ENCODE results near the gene TTYH1. TPM values are rescaled to one million over a fixed set of nuclear protein-coding genes. Genes with fewer than 3 reads are reported as not detected.
A peak's percentile ranks its signal among the peaks of the same experiment; 100 is the strongest.

Gene TTYH1
- total and polyA plus RNA-seq, 2 donors (not counting 3 experiments of a cell fraction or from before 2014, with no cell fraction given): not detected

- CTCF ChIA-PET: interaction anchor here (4.0 kb wide), 1 partner anchor 194 kb away, joined by 42 read pairs; no protein-coding TSS in a partner anchor
- Histone ChIP-seq H3K9me1 (replicated peaks; ENCODE audit: control insufficient read depth, extremely low read depth, insufficient read depth, low read length) (no peaks in the 10 kb centered on the region), H3K36me3 (ENCODE audit: control insufficient read depth in 2 of 2, extremely low read depth in 1 of 2, insufficient read depth in 2 of 2, low read length in 2 of 2) (no peaks in the 10 kb centered on the region), H2AFZ (ENCODE audit: low read depth, low read length) (no peak overlapping the region), H3K79me2 (ENCODE audit: control insufficient read depth, insufficient read depth, low read length) (no peaks in the 10 kb centered on the region), H3K9me3 (replicated peaks; ENCODE audit: control insufficient read depth, insufficient read depth, low read length) (no peaks in the 10 kb centered on the region), H3K4me2 (ENCODE audit: insufficient read depth, low read length) (no peak overlapping the region), H3K4me1 (ENCODE audit: control insufficient read depth, extremely low read depth, insufficient read depth, low read length) (no peaks in the 10 kb centered on the region), H3K27me3 (ENCODE audit: control insufficient read depth in 2 of 2, insufficient read depth in 2 of 2, low read length in 2 of 2) (no peaks in the 10 kb centered on the region), H4K20me1 (replicated peaks; ENCODE audit: control insufficient read depth, extremely low read depth, insufficient read depth, low read length) (no peaks in the 10 kb centered on the region), H3K9ac (replicated peaks; ENCODE audit: extremely low read depth, insufficient read depth, low read length) (no peak overlapping the region), H3K4me3 (replicated peaks in 1 of 3; ENCODE audit: insufficient read depth in 1 of 3, low read depth in 1 of 3, low read length in 3 of 3) (no peak overlapping the region), H3K27ac (ENCODE audit: insufficient read depth, low read depth, low read length) (no peak overlapping the region)
- dilution Hi-C loops (cut with MboI; ENCODE audit: extremely low pct_ligation_motif_present, low sequenced_read_pairs) (no loop called here), intact Hi-C loops (cut with micrococcal nuclease) (loop anchor here (2.0 kb wide), 1 partner anchor 441 kb away; no protein-coding TSS in a partner anchor)
- POLR2A ChIA-PET: no interaction called here
- DNase-seq (ENCODE audit: low read depth, low spot score) (no peak), FAIRE-seq (no peak)
- TF ChIP-seq POLR2A (IDR thresholded peaks at IDR 0.05; ENCODE audit: low read depth, low read length) (no peak), GATA2 (IDR thresholded peaks at IDR 0.05; ENCODE audit: insufficient read depth, insufficient read length, low read depth, low read length) (no peak), MYC (IDR thresholded peaks at IDR 0.05; ENCODE audit: low read depth, low read length) (no peak), CTCF (IDR thresholded peaks at IDR 0.05; ENCODE audit: extremely low read depth in 1 of 2, insufficient read depth in 1 of 2, low read depth in 1 of 2, low read length in 2 of 2) (no peak)
- no TSS peak for BruUV-seq (replicated peaks)
Measured at GRCh38 chr19:54480051-54480450, 64.8 kb downstream of the TTYH1 start.

- Histone ChIP-seq H3K9ac (replicated peaks; ENCODE audit: extremely low read depth, insufficient read depth, low read length) (no peak overlapping the region), H3K4me2 (ENCODE audit: insufficient read depth, low read length) (no peak overlapping the region), H3K27ac (ENCODE audit: insufficient read depth, low read depth, low read length) (no peak overlapping the region), H3K4me3 (replicated peaks in 1 of 3; ENCODE audit: insufficient read depth in 1 of 3, low read depth in 1 of 3, low read length in 3 of 3) (no peak overlapping the region), H3K9me1 (replicated peaks; ENCODE audit: control insufficient read depth, extremely low read depth, insufficient read depth, low read length) (no peaks in the 10 kb centered on the region), H4K20me1 (replicated peaks; ENCODE audit: control insufficient read depth, extremely low read depth, insufficient read depth, low read length) (no peaks in the 10 kb centered on the region), H2AFZ (ENCODE audit: low read depth, low read length) (peak overlapping the region; percentile 44), H3K79me2 (ENCODE audit: control insufficient read depth, insufficient read depth, low read length) (no peaks in the 10 kb centered on the region), H3K4me1 (ENCODE audit: control insufficient read depth, extremely low read depth, insufficient read depth, low read length) (no peaks in the 10 kb centered on the region), H3K27me3 (ENCODE audit: control insufficient read depth in 2 of 2, insufficient read depth in 2 of 2, low read length in 2 of 2) (no peaks in the 10 kb centered on the region), H3K36me3 (ENCODE audit: control insufficient read depth in 2 of 2, extremely low read depth in 1 of 2, insufficient read depth in 2 of 2, low read length in 2 of 2) (no peaks in the 10 kb centered on the region), H3K9me3 (replicated peaks; ENCODE audit: control insufficient read depth, insufficient read depth, low read length) (no peaks in the 10 kb centered on the region)
- peak; percentile 83 for FAIRE-seq
- no TSS peak for BruUV-seq (replicated peaks)
- intact Hi-C loops (cut with micrococcal nuclease) (loop anchor here (1.0 to 2.0 kb wide), 4 partner anchors 172 to 651 kb away; no protein-coding TSS in a partner anchor), dilution Hi-C loops (cut with MboI; ENCODE audit: extremely low pct_ligation_motif_present, low sequenced_read_pairs) (no loop called here)
- TF ChIP-seq EZH2 (IDR thresholded peaks at IDR 0.05; ENCODE audit: borderline replicate concordance, low read depth, low read length, severe bottlenecking) (no peak), GATA2 (IDR thresholded peaks at IDR 0.05; ENCODE audit: insufficient read depth, insufficient read length, low read depth, low read length) (no peak), CTCF (IDR thresholded peaks at IDR 0.05; ENCODE audit: extremely low read depth in 1 of 2, insufficient read depth in 1 of 2, low read depth in 1 of 2, low read length in 2 of 2) (peak; percentile 68 to 79)
- peak; percentile 62 for DNase-seq (ENCODE audit: low read depth, low spot score)
- ChIA-PET CTCF (interaction anchor here (0.6 to 4.0 kb wide), 8 partner anchors 8 to 651 kb away, joined by 3 to 42 read pairs (median 4); partner anchors contain the start of gene CDC42EP5), POLR2A (no interaction called here)
Measured at GRCh38 chr19:54481326-54481930, 66.2 kb downstream of the TTYH1 start.
